Mammary microvascular endothelial cell (primary cell): ENCODE measurements around the gene TMEM141. TPM values are rescaled to one million over a fixed set of nuclear protein-coding genes. Genes with fewer than 3 reads are reported as not detected.

Experiments used
- total RNA-seq: library from RNA; depleted of rRNA; stranded (reverse); fragments of >200 nt; gene quantifications from 2 replicates; pipeline ENCODE4 v1.2.3, GENCODE V29; 2015

The TMEM141 gene
- total RNA-seq, result 113 and 125 TPM in 2 replicates

GRCh38 chr9:136790640-136791515 lies at the start of gene TMEM141:
TSS of gene TMEM141 (plus strand) at chr9:136791344. CDS start at chr9:136791371, 27 bp downstream.

GRCh38 chr9:136742591-136743391 lies 48.4 kb upstream of the TMEM141 start, which contains the start of gene LCN10:
TSS of gene LCN10 (minus strand) at chr9:136742940. CDS start at chr9:136742903, 37 bp downstream.

GRCh38 chr9:136748201-136748600 lies 42.9 kb upstream of the TMEM141 start, which contains the start of gene LCN6:
TSS of gene LCN6 (minus strand) at chr9:136748525. CDS start at chr9:136748483, 42 bp downstream.

GRCh38 chr9:136764301-136764891 lies 26.7 kb upstream of the TMEM141 start, which contains the start of gene LCN15:
TSS of gene LCN15 (minus strand) at chr9:136764518. CDS start at chr9:136764488, 30 bp downstream.

GRCh38 chr9:136796238-136796774 lies 5.2 kb downstream of the TMEM141 start, which contains the start of gene CCDC183:
TSS of gene CCDC183 (plus strand) at chr9:136796338. CDS start at chr9:136796398, 60 bp downstream.

GRCh38 chr9:136807281-136808074 lies 16.3 kb downstream of the TMEM141 start, which contains the start of gene RABL6:
TSS of gene RABL6 (plus strand) at chr9:136807948. CDS start at chr9:136808197, 249 bp downstream.

GRCh38 chr9:136842380-136842948 lies 51.3 kb downstream of the TMEM141 start, which contains the start of gene AJM1:
TSS of gene AJM1 (plus strand) at chr9:136842478. CDS start at chr9:136844415, 1,937 bp downstream.

Other genes starting within 250 kb of the TMEM141 start
- gene NOTCH1, start 245.3 kb upstream of the TMEM141 start, total RNA-seq, result 70.4 and 79.5 TPM in 2 replicates
- gene EGFL7, start 128.4 kb upstream of the TMEM141 start, total RNA-seq, result 902 and 1,153 TPM in 2 replicates
- 37.3 and 38.2 TPM in 2 replicates for gene AGPAT2, start 103.9 kb upstream of the TMEM141 start, total RNA-seq
- gene DIPK1B, start 78.8 kb upstream of the TMEM141 start, total RNA-seq, result 151 and 161 TPM in 2 replicates
- 0.44 TPM in 1 of 2 replicates, not detected in the other for gene LCN10, start 48.4 kb upstream of the TMEM141 start, total RNA-seq
- gene LCN6, start 42.8 kb upstream of the TMEM141 start, total RNA-seq, result 0.34 TPM in 1 of 2 replicates, not detected in the other
- gene LCN8, start 33.1 kb upstream of the TMEM141 start, total RNA-seq, result not detected in 2 replicates
- gene LCN15, start 26.8 kb upstream of the TMEM141 start, total RNA-seq, result 1.6 TPM in 1 of 2 replicates, not detected in the other
- gene CCDC183, start 5.0 kb downstream of the TMEM141 start, total RNA-seq, result not detected in 2 replicates
- 110 and 124 TPM in 2 replicates for gene RABL6, start 16.6 kb downstream of the TMEM141 start, total RNA-seq
- gene AJM1, start 51.1 kb downstream of the TMEM141 start, total RNA-seq, result 0.93 and 1.5 TPM in 2 replicates
- 173 and 189 TPM in 2 replicates for gene PHPT1, start 58.1 kb downstream of the TMEM141 start, total RNA-seq
- gene MAMDC4, start 61.0 kb downstream of the TMEM141 start, total RNA-seq, result 1.6 and 1.9 TPM in 2 replicates
- gene EDF1, start 75.0 kb downstream of the TMEM141 start, total RNA-seq, result 413 and 485 TPM in 2 replicates
- gene TRAF2, start 95.2 kb downstream of the TMEM141 start, total RNA-seq, result 17.3 and 18.3 TPM in 2 replicates
- gene FBXW5, start 153.4 kb downstream of the TMEM141 start, total RNA-seq, result 202 and 226 TPM in 2 replicates
- gene C8G, start 153.9 kb downstream of the TMEM141 start, total RNA-seq, result 0.20 and 0.84 TPM in 2 replicates
- not detected in 2 replicates for gene LCN12, start 160.9 kb downstream of the TMEM141 start, total RNA-seq
- gene PTGDS, start 186.2 kb downstream of the TMEM141 start, total RNA-seq, result not detected in 2 replicates
- not detected in 2 replicates for gene LCNL1, start 191.6 kb downstream of the TMEM141 start, total RNA-seq
- 53.2 and 65.9 TPM in 2 replicates for gene PAXX, start 201.1 kb downstream of the TMEM141 start, total RNA-seq
- 0.40 TPM in 1 of 2 replicates, not detected in the other for gene CLIC3, start 205.2 kb downstream of the TMEM141 start, total RNA-seq
- gene ABCA2, start 236.9 kb downstream of the TMEM141 start, total RNA-seq, result 6.9 and 7.3 TPM in 2 replicates
- gene FUT7, start 240.7 kb downstream of the TMEM141 start, total RNA-seq, result not detected in 2 replicates